Measurements from ENCODE around the gene FSCN2. TPM values are rescaled to one million over a fixed set of nuclear protein-coding genes. Genes with fewer than 3 reads are reported as not detected.

Gene FSCN2
- total and polyA plus RNA-seq, 7 donors: 0.08 to 0.71 (median 0.11) TPM; not detected in 1

- ATAC-seq: no peak
- no peak for TF ChIP-seq CTCF (IDR thresholded peaks at IDR 0.05)
- Histone ChIP-seq H3K4me1 (peaks cover 15% of the 10 kb centered on the region), H3K9me3 (no peaks in the 10 kb centered on the region), H3K27ac (no peak overlapping the region), H3K27me3 (ENCODE audit: insufficient read depth in 3 of 3, low read length in 2 of 3) (peaks cover 0 to 24% (median 11%) of the 10 kb centered on the region in 3 donors), H3K36me3 (ENCODE audit: insufficient read depth in 1 of 2, low read depth in 1 of 2) (peaks cover 12 to 48% of the 10 kb centered on the region in 2 donors), H3K4me3 (no peak overlapping the region)
- WGBS, 3 donors: 76 to 87% (median 82%) methylated on average over 10 of the region's 10 CpGs
- intact Hi-C loops (cut with DNase I): loop anchor here (5.0 to 10.0 kb wide), 2 partner anchors 395 to 397 kb away; no protein-coding TSS in a partner anchor
- DNase-seq: no peak
These were observed 11.4 kb downstream of the FSCN2 start for GRCh38 chr17:81539571-81539900.

DNA sequence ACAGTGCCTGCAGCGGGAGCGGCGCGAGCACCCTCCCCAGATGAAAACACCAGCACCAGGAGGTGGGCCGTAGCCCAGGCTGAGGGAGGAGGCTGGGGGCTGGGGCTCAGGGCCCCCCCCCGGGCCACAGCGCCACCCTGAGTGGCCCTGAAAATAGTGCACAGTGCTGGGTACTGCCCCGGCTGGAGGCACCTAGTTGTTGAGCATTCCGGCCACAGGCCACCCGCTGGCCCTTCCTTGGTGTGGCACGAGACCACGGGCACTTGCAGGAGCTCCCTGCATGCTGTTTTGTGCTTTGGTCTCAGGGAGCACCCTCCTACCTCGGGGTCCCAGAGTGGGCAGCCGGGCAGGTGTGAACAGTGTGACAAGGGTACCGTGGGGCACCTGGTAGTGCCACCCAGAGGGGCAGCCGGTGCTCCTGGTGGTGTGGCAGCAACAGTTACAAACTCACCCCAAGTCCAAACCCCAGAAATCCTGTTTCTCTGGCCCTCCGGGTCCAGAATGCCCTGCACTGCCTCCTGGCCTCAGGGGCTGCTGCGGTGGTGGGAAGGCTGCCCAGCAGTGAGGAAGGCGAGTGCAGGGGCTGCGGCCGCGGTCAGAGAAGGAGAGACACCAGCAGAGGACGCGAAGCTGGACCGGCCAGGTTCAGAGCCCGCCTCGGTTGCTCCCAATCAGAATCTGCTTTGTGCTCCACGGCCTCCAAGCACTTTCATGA is 11.9 kb downstream of the FSCN2 start:
- no peak overlapping the region for H3K4me3 ChIP-seq
- peaks cover 0 to 19% (median 8%) of the 10 kb centered on the region in 3 donors for H3K27me3 ChIP-seq (ENCODE audit: insufficient read depth in 3 of 3, low read length in 2 of 3)
- peaks cover 15% of the 10 kb centered on the region for H3K4me1 ChIP-seq
- no peak for ATAC-seq
- no peak for DNase-seq
- intact Hi-C loops (cut with DNase I): loop anchor here (5.0 to 10.0 kb wide), 2 partner anchors 395 to 398 kb away; no protein-coding TSS in a partner anchor
- no peak for TF ChIP-seq CTCF (IDR thresholded peaks at IDR 0.05)
- H3K27ac ChIP-seq: no peak overlapping the region
- H3K36me3 ChIP-seq (ENCODE audit: insufficient read depth in 1 of 2, low read depth in 1 of 2): peaks cover 12 to 53% of the 10 kb centered on the region in 2 donors
- WGBS, 3 donors: 95 to 97% (median 95%) methylated on average over 26 to 28 of the region's 28 CpGs
- H3K9me3 ChIP-seq: no peaks in the 10 kb centered on the region

GRCh38 chr17:81540676-81541027 is 12.5 kb downstream of the FSCN2 start:
- TF ChIP-seq CTCF (IDR thresholded peaks at IDR 0.05): no peak
- no peak overlapping the region for H3K4me3 ChIP-seq
- H3K27me3 ChIP-seq (ENCODE audit: insufficient read depth in 3 of 3, low read length in 2 of 3): peaks cover 0 to 19% (median 8%) of the 10 kb centered on the region in 3 donors
- DNase-seq: no peak
- no peak for ATAC-seq
- intact Hi-C loops (cut with DNase I): no loop called here
- H3K9me3 ChIP-seq: no peaks in the 10 kb centered on the region
- peaks cover 15% of the 10 kb centered on the region for H3K4me1 ChIP-seq
- 95 to 98% (median 96%) methylated on average over 14 of the region's 14 CpGs for WGBS, 3 donors
- H3K27ac ChIP-seq: no peak overlapping the region
- H3K36me3 ChIP-seq (ENCODE audit: insufficient read depth in 1 of 2, low read depth in 1 of 2): peaks cover 12 to 59% of the 10 kb centered on the region in 2 donors

DNA sequence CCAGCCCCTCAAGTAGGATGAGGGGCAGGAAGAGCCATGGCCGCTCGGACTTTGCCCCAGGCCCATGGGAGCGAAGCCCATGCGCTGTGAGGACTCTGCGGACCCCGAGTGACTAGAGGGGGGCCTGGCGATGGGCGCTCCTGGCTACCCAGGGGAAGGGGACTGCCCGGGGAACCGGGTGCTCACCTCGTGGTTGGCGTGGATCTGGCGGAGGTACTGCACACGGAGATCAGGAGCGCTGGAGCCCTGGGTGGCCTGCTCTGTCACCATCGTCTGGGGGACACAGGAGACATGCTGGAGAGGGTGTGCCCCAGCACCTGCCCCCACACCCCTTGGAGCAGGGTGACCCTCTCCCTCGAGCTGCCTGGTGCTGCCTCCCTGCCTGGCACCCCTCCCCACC is 12.9 kb downstream of the FSCN2 start:
- 93 to 99% (median 96%) methylated on average over 9 to 17 of the region's 17 CpGs for WGBS, 3 donors
- H3K27ac ChIP-seq: no peak overlapping the region
- DNase-seq: no peak
- no peaks in the 10 kb centered on the region for H3K9me3 ChIP-seq
- no peak overlapping the region for H3K4me3 ChIP-seq
- peaks cover 0 to 14% (median 6%) of the 10 kb centered on the region in 3 donors for H3K27me3 ChIP-seq (ENCODE audit: insufficient read depth in 3 of 3, low read length in 2 of 3)
- H3K4me1 ChIP-seq: peaks cover 15% of the 10 kb centered on the region
- no peak for ATAC-seq
- peaks cover 12 to 64% of the 10 kb centered on the region in 2 donors for H3K36me3 ChIP-seq (ENCODE audit: insufficient read depth in 1 of 2, low read depth in 1 of 2)
- no peak for TF ChIP-seq CTCF (IDR thresholded peaks at IDR 0.05)
- intact Hi-C loops (cut with DNase I): no loop called here
